Nephron (organoid): ENCODE measurements around the gene SPRR5.

Experiments
- H3K27ac Mint-ChIP-seq, 3 experiments: 2 replicates each; pipeline ENCODE4 v1.8.0; 2020; ENCODE audit warnings: mixed read lengths in 3 of 3, mild to moderate bottlenecking in 2 of 3, moderate library complexity in 1 of 3
- H3K27me3 Mint-ChIP-seq: 2 replicates; pipeline ENCODE4 v1.8.0; 2021; ENCODE audit warnings: low read depth, mild to moderate bottlenecking, moderate library complexity, mixed read lengths
- H3K36me3 Mint-ChIP-seq: 2 replicates; pipeline ENCODE4 v1.8.0; 2020; ENCODE audit warnings: low read depth, mixed read lengths
- H3K4me1 Mint-ChIP-seq: 2 replicates; pipeline ENCODE4 v1.8.0; 2020; ENCODE audit warnings: mixed read lengths
- H3K4me3 Mint-ChIP-seq, 3 experiments: 2 replicates each; pipeline ENCODE4 v1.8.0; 2020; ENCODE audit warnings: mild to moderate bottlenecking in 3 of 3, mixed read lengths in 3 of 3, moderate library complexity in 2 of 3
- H3K9me3 Mint-ChIP-seq: 2 replicates; pipeline ENCODE4 v1.8.0; 2020; ENCODE audit warnings: mixed read lengths
- CTCF ChIP-seq, 3 experiments: fragments of 200-600 bp; sonication (generic); IDR thresholded peaks; one replicate each; pipeline ENCODE4 v1.5.0; 2021; ENCODE audit warnings: antibody characterized with exemption in 3 of 3; ENCODE audit not compliant: unreplicated experiment in 3 of 3

The SPRR5 gene

GRCh38 chr1:152951711-152952110 is 4.7 kb downstream of the SPRR5 start:
- Mint-ChIP-seq H3K9me3 (peaks cover 3% of the 10 kb centered on the region), H3K27me3 (peaks cover 17% of the 10 kb centered on the region), H3K36me3 (no peaks in the 10 kb centered on the region), H3K4me1 (no peaks in the 10 kb centered on the region), H3K27ac (no peak overlapping the region), H3K4me3 (no peak overlapping the region)
- no peak for TF ChIP-seq CTCF (IDR thresholded peaks at IDR 0.05; ENCODE audit: unreplicated experiment in 3 of 3)

DNA sequence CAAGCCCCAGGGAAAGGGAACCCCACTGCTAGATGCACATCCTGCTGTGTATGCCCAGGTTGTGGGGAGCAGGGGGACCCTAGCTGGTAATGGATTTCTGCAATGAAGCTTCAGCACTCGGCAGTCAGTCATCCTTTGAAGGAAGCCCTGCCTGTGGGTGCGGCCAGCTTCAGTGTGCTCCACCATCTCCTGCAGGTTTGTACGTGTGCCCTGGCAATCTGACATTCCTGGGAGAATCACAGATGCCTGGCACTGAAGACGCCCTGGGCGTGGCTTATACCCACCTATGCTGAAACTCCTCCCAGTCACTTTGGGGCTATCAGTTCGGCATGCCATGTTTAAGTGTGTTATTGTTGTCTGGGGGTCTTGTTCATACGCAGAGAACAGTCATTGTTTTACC is 6.8 kb downstream of the SPRR5 start:
- H3K9me3 Mint-ChIP-seq = no peaks in the 10 kb centered on the region
- no peaks in the 10 kb centered on the region for H3K36me3 Mint-ChIP-seq
- H3K4me3 Mint-ChIP-seq = no peak overlapping the region
- peaks cover 10% of the 10 kb centered on the region for H3K27me3 Mint-ChIP-seq
- H3K27ac Mint-ChIP-seq = no peak overlapping the region
- H3K4me1 Mint-ChIP-seq = no peaks in the 10 kb centered on the region
- no peak for TF ChIP-seq CTCF (IDR thresholded peaks at IDR 0.05; ENCODE audit: unreplicated experiment in 3 of 3)

DNA sequence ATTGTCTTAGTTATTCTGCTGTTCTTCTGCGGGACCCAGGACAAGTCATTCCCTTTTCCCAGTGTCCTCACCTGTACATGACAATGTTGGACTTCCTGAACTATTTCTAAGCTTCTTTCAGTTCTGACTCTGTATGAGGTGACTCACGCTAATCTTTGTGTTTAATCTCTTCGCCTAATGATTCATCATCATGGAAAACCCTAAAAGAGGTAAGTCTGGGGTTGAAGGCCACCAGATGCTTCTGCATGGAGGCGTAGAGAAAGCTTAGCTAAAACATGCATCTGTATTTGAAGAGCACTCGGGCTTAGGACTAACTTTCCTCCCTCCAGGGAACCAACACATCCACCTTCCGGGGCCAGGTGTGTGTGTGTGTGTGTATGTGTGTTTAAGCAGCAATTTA is 7.4 kb downstream of the SPRR5 start:
- no peaks in the 10 kb centered on the region for H3K36me3 Mint-ChIP-seq
- no peak overlapping the region for H3K4me3 Mint-ChIP-seq
- H3K9me3 Mint-ChIP-seq = no peaks in the 10 kb centered on the region
- H3K4me1 Mint-ChIP-seq = no peaks in the 10 kb centered on the region
- no peak for TF ChIP-seq CTCF (IDR thresholded peaks at IDR 0.05; ENCODE audit: unreplicated experiment in 3 of 3)
- H3K27me3 Mint-ChIP-seq = peaks cover 7% of the 10 kb centered on the region
- no peak overlapping the region for H3K27ac Mint-ChIP-seq

- H3K27ac Mint-ChIP-seq = no peak overlapping the region
- peaks cover 3% of the 10 kb centered on the region for H3K27me3 Mint-ChIP-seq
- no peaks in the 10 kb centered on the region for H3K4me1 Mint-ChIP-seq
Measured at GRCh38 chr1:152957561-152957960, 10.6 kb downstream of the SPRR5 start.

DNA sequence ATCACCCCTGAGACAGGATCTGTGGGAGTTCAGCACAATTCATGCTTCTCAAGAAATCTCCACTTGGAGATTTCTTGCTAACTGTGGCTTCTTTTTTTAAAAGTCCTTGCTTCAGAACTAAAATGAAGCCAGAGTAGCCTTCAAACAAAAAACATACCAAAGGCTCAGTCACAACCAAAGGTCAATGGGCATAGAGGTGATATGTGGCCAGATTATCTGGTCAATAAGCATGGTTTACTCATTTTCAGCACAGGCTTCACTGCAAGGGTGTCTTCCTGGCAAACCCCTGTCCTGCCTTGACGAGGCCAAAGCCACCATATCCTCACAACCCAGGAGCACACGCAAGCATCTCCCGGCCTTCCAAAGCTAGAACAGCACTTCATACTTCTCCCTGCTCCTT is 12.3 kb downstream of the SPRR5 start:
- no peak for TF ChIP-seq CTCF (IDR thresholded peaks at IDR 0.05; ENCODE audit: unreplicated experiment in 3 of 3)
- H3K27me3 Mint-ChIP-seq = no peaks in the 10 kb centered on the region
- no peaks in the 10 kb centered on the region for H3K4me1 Mint-ChIP-seq
- H3K36me3 Mint-ChIP-seq = no peaks in the 10 kb centered on the region
- no peak overlapping the region for H3K4me3 Mint-ChIP-seq
- H3K27ac Mint-ChIP-seq = no peak overlapping the region
- H3K9me3 Mint-ChIP-seq = no peaks in the 10 kb centered on the region

More at GRCh38 chr1:152957561-152957960, 10.6 kb downstream of the SPRR5 start:
- Mint-ChIP-seq H3K36me3 (no peaks in the 10 kb centered on the region), H3K9me3 (no peaks in the 10 kb centered on the region), H3K4me3 (no peak overlapping the region)
- TF ChIP-seq CTCF (IDR thresholded peaks at IDR 0.05; ENCODE audit: unreplicated experiment in 3 of 3) = no peak

- TF ChIP-seq CTCF (IDR thresholded peaks at IDR 0.05; ENCODE audit: unreplicated experiment in 3 of 3) = no peak
- H3K36me3 Mint-ChIP-seq = no peaks in the 10 kb centered on the region
- H3K9me3 Mint-ChIP-seq = no peaks in the 10 kb centered on the region
- no peaks in the 10 kb centered on the region for H3K27me3 Mint-ChIP-seq
- H3K4me3 Mint-ChIP-seq = no peak overlapping the region
- H3K4me1 Mint-ChIP-seq = no peaks in the 10 kb centered on the region
- no peak overlapping the region for H3K27ac Mint-ChIP-seq
Measured at GRCh38 chr1:152959801-152960451, 12.9 kb downstream of the SPRR5 start.
